HG03378 (cell line): ENCODE measurements around the gene DDX23.

ENCODE experiments used
- ATAC-seq: cut with Tn5 transposase; IDR thresholded peaks from one replicate; pipeline ENCODE4 v1.9.1; 2021; ENCODE audit warnings: mild to moderate bottlenecking, moderate library complexity; ENCODE audit not compliant: unreplicated experiment

DDX23 gene

DNA sequence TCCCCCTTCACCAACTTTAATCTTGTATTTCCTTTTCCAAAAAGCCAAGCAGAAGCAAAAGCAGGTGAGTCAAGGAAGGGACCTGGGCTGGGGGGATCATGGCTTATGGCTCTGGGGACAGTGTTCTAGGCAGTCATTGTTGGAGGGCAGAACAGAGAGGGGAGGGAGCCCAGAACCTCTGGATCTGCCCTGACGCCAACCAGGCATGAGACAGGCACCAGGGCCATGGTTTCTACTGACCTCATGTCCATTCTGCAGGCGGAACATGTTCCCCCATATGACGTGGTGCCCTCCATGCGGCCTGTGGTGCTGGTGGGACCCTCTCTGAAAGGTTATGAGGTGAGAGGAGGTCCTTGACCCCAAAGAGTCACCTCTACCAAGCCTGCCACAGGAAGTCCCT lies 27.1 kb downstream of the DDX23 start:
- no peak for ATAC-seq

DNA sequence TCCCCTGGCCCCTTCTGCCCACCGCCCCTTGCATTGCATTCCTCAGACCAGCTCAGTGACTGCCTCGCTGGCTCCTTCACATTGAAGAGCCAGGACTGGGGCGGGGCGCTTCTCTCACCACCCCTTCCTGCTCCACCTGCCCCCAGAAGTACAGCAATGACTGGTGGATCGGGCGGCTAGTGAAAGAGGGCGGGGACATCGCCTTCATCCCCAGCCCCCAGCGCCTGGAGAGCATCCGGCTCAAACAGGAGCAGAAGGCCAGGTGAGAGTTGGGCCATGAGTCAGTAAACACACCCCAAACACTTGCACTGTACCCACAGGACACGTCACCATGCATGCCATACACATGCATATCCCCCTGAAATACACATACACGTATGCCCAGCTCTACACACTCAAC lies 27.9 kb downstream of the DDX23 start:
- ATAC-seq, result no peak

DNA sequence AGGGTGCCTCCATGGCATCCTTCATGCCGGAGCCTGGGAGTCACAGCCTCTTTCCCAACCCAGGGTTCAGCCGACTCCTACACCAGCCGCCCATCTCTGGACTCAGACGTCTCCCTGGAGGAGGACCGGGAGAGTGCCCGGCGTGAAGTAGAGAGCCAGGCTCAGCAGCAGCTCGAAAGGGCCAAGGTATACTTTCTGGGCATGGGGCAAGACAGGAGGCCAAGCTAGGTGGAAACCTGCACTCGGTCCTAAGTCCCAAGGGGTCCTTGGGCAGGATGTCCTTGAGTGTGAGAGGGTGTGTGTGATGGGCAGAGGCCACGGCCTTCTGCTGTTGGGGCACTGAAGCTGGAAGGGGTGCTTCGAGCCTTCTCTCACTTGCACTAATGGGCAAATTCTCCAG lies 28.7 kb downstream of the DDX23 start:
- no peak for ATAC-seq

DNA sequence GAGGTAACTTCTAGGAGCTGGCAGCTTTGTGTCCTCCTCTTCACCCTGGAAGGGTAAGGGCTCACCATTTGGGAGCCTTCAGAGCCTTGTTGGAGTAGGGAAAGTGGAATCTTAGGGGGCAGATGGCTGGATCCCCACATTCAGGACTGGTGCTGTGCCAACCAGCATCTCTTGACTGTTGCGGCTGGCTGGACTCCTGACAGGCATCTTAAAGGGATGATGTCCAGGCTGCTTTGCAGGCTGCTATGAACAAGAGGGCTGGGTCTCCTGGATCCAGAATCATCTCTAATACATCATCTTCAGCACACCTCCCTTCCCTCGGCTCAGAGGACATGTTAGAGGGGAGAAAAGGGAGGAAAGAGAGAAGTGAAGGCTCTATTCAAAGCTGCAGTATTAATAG lies 29.3 kb downstream of the DDX23 start:
- ATAC-seq, result no peak

DNA sequence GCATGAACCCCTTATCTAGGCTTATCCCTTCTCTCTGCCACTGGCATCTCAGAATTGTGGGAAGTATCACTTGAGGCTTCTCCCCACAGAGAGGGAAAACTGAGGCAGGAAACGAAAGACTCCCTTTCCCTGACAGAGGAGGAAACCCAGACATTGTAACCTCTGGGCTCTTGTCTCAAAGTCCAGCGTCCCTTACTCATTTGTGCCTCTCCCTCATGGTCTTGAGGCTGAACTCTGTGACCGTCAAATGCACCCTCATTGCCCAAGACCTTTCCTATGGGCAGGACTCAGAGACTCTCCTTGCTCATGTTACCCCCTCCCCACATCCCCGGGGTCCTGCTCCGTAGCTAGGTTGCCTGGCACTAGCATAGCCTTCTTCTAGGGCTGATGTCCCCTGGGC lies 29.8 kb downstream of the DDX23 start:
- ATAC-seq, result no peak

DNA sequence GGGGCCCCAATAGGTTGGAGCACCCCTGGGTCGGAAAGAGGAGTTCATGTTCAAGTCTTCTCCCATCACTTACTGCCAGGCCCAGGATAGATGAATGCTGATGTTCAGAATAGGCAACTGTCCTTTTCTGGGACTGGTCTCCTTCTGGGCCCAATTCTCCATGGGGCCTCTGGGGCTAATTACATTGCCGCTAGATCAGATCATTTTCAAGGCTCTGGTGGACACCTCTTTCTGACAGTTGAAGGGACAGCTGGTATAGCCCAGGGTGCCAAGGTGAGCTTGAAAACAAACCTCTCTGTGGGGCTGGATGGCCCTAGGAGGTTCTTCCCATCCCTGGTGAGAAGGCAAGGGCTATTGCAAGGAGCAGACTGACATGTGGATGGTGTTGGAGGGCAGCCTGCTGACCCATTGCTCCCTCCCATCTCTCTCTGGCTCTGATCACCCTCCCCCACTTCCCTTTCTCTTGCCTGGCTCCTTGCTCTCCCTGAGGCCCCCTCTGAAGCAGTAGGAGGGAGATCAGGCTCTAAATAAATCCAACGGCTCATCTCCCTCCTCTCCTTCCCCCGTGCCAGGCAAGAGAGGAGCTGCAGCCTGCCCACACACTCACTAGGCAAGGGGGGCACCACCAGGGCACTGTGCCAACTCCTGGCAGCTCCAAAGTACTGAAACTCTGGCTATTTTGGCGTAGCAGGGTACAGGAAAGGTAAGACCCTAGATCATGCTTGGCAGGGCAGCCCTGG lies 31.8 kb downstream of the DDX23 start:
- ATAC-seq, result no peak

DNA sequence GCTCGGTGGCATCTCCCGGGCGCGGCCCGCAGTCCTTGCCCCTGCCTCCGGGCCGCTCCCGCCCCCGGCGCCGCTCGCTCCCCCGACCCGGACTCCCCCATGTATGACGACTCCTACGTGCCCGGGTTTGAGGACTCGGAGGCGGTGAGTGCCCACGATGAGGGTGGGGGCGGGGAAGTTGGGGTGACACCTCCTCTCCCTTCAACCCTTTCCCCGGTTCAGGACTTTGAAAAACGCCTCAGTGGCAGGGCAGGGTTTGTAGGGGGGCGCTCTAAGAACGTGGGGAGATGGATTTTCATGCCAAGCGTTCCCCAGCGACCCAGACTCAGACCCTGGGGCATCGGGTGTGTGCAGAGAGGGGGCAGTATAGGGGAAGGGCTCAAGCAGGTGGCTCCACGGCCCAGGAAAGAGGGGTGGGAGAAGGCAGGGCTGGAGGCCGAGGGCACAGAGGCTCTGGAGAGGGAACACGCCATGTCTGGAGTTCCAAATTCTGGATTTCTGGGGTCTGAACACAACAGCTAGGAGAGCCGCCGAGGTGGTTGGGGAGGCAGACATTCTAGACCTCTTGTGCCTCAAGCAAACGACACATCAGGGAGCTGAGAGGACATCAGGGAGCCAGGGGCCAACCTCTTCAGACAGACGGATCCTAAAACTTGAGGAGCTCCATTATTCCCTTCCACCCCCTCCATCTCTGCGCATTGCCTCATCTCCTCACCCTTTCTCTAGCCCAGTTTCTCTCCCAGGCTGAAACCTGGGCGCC lies 33.0 kb downstream of the DDX23 start:
- no peak for ATAC-seq

DNA sequence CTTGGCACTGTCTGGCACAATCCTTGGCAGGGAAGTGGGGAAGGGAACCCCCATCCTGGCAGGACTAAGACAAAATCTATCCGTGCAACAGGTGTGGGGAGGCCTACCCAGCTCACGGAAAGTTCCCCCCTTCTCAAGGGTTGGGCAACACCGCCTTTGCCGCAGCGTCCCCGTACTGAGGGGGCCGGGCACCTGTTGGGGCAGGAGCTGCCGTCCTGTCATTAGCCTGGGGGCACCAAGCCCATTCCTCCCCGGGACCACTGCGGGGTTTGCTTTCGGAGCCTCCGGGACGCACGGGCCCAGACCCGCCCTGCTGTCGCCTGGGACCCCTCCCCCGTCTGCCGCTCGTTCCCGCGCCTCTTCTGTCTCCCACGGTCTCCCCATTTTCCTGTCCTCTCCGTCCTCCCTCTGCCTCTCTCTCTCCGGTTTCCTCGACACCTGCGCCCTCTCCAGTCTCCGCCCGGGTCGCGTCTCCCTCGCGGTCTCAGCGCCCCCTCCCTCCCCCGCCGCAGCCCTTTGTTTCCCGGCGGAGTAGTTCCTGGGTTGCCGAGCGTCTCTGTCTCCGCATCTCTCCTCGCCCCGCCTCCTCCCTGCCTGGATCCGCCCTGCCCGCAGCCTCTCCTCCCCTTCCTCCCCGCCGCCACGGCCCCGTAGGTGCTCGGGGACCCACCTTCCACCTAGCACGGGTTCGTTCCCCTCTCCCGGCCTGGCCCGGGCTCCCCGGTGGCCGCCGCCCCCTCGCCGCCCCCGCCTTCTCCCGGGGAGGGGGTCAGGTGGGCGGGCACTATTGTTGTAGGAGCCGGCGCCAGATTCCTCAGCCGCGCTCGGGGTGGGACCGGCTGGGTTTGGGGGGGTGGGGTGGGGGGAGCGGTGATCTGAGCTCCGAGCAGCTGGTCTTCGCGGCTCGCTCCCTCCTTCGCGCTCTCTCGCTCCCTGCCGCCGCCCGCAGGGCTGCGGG lies 33.8 kb downstream of the DDX23 start, which contains the start of gene CACNB3:
Gene CACNB3 (plus strand): TSS at position 624 of the 958 bp plus-strand sequence. CDS start 434 bp downstream, outside the sequence.
- no peak for ATAC-seq

DNA sequence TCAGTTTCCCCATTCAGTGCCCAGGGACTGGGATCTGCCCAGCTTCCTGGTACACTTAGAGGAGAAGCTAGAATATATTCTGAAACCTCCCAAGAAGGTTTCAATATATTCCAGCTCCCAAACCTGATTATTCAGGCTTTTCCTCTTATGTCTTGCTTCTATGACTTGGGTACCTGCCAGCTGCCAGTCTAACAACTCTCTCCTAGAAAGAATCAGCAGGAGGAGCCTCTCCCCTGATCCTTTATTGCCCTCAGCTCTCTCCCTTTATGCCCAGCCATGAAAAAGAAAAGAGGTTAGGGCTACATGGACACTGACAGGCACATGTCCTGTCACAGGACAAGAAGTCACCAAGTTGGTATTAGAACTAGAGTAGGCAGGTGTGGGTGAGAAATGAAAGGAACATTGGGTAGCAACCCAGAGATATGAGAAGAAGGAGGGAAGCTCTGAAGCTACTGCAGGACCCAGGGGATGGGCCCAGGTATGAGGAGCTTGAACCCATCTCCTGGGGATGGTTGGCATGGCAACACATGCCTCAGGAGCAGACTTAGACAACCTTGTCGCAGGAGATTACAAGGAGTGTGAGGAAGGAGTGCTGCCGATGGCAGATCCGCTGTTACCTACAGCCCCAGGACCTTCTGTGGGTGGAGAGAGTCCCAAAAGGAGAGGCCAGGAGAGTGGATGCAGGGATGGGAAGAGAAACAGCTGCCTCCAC lies 35.7 kb downstream of the DDX23 start:
- ATAC-seq, result no peak

DNA sequence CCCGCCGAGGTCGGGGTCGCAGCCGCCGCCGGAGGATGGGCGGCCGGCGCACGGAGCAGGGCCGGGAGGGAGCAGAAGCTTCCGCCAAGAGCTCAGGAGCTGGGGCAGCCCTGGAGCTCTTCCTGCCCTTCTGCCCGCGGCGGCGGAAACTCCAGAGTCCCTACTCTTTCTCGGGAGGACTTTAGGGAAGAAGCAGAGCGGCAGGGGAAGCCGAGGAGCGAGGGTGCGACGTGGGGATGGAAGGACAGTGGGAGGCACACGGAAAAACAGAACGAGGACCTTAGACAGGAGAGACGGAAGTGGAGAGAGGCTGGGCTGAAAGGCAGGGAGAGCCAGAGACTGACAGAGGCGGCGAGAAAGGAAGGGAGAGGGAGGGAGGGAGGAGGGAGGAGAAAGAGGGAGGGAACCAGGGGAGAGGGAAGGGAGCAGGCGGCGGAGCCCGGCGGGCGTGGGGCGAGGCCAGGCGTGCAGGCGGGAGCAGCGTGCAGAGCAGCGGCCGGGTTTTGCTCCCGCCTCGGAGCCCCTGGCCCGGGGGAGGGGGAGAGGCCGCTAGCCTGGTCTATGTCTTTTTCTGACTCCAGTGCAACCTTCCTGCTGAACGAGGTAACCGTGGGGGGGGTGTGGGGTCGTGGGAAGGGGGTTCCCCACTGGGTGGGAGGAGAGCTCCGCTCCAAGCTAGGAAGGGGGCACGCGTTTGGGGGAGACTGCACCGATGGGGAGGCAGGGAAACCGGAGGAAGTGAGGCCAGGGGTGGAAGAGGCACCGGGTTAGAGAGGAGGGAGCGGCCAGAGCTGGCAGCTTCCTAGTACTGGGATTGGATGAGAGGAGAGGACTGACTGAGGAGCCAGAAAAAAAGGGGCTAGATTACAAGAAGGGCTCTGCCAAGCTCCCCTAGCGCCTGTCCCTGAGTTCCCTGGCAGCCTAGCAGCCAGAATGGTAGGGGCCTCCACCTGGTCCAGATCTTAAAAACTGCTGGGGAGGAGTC lies 36.5 kb downstream of the DDX23 start:
- ATAC-seq, result peak; percentile 13

DNA sequence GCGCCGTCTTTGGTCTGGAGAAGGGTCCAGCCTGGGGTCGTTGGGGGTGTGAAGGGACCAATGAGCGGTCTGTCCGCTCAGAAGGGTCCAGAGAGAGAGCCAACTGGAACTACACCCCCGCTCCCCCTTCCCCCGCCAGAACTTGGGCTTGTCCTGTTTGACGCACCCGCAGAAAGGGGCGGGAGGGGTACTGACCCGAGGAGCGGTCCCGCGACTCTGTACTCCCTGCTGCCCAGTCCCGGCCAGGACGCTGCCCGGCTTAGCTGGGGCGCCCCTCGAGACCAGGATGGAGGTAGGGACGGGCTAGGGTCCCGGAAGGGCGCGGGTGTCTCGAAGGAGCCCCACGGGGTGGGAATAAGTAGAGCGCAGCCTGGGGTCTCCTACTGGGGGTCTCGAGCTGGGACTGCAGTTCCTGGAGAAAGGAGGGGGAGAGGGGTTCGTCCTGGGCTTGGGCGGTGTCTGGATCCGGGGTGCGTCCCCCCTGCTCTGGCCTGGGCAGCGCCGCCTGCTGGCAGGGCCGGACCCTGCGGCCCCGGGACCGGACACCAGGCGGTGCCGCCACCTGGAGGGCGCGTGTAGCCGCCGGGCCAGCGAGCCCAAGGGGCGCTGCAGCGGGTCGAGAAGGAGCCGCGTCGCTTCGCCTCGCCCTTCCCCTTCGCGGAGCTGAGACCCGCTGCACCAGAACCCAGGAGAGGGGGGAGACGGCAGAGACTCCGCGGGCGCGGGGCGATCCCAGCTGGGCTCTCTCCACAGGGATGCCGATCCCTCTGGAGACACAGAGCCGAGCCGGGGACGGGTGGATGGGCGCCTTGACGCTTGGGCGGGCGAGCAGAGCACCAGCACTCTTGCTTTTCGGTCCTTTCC lies 37.5 kb downstream of the DDX23 start:
- ATAC-seq, result peak; percentile 54

DNA sequence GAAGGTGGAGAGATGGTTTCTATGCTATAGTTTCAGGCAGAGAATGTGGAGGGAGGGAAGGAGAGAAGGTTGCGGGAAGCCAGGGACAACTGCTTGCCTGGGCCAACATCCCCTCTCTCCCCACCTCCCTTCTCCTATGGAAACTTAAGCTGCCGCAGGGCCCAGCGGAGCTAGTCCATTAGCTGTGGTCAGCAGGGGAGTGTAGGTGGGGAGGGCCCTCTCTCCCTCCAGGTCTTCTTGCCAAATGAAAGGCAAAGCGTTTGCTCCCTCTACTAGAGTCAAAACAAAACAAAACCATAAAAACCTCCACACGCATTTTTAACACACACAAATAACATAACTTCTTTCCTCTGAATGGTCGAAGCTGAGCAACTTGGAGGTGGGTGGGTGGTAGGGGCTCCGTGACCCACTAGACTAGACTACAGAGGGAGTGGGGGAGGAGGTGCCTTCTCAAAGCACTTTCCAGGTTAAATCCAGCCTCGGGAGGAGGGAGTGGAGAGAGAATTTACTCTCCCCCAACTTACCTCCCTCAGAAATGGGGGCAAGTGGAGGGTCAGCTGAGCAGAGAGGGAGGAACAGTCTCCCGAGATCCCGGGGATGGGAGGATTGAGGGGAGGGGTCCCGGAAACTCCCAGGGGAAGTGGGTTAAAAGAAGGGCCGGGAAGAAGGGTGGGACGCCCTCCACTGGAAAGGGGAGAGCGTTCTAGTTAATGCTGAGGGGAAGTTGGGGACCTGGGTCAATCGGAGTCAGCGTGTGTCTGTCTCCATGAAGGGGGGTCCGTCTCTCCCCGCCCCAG lies 38.3 kb downstream of the DDX23 start:
- ATAC-seq, result no peak

DNA sequence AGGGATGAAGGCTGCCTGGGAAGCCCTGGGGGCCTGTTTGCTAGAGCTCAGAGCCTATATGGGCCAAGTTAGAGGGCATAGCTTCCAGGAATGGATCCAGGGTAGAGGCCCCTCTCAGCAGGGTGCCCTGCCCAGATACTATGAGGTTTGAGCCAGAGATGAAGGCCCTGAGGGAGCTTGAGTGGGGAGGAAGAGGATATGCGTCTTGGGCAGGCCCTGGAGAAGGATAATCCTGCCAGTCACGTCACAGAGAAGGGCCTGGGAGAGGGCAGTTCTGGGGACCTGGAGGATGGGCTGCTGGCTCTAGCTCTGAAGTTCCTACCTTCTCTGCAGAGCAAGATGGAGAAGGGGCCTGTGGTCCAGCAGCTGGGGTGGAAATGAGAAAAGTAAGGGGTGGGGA lies 39.6 kb downstream of the DDX23 start:
- no peak for ATAC-seq

DNA sequence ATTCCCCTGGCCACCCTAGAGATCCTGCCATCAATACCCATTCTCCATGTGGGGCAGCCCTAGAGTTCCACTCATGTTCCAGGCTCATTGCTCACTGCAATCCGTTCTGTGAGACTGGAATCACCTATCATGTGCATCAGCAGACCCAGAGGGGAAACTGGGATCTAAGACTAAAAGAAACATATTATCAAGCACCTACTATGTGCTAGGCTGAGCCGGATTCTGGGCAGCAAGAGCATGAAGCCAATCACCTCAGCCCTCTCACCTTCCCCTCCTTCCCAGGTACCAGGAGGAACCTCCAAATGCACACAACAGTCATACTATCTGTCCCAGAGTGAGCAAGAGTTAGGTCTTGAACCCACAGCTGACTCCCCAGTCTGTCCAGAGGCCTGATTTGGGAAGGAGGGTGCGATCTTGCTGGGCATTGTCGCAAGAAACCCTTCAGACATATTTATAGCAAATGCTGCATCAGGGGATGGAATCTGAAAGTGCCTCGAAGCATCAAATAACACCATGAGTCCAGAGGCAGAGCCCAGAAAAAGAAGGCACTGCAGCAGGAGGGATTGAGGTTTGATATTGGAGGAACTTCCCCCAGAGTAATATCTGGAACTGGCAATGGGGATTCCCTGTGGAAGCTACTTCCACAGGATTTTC lies 40.4 kb downstream of the DDX23 start:
- ATAC-seq, result no peak

DNA sequence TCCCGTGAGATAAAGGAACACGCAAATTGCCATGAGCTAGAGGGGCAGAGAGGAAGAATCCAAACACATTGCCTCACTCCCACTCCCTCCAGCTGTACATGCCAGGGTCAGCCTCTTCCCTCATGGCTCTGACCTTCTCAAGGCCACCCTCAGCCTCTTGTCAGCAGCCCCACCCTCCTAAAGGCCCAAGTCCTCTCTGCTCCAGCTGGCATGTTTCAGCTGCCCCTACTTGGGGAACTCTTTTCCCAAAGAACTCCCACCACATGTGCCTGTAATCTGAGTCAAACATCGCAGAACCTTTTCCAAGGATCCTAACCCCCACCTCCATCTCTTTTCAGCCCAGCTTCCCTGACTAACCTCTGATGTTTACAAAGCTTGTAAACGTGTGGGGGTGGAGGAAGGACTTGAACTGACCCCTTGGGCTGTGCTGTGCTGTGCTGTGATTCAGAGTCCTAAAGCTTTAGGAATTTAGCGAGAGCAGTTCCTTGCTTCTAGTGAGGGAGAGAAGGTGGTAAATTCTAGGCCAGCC lies 41.0 kb downstream of the DDX23 start:
- ATAC-seq, result no peak

DNA sequence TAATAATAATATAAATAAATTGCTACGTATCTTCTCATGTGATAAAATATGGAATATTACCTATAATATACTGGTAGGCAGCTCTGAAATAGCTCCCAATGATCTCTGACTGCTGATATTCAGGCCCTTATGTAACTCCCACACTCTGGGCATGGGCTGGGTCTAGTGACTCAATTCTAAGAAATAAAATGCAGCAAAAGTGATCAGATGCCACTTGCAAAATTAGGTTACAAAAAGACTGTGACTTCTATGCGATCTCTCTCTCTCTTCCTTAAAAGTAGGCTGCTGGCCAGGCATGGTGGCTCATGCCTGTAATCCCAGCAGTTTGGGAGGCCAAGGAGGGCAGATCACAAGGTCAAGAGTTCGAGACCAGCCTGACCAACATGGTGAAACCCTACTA lies 44.0 kb downstream of the DDX23 start:
- no peak for ATAC-seq

DNA sequence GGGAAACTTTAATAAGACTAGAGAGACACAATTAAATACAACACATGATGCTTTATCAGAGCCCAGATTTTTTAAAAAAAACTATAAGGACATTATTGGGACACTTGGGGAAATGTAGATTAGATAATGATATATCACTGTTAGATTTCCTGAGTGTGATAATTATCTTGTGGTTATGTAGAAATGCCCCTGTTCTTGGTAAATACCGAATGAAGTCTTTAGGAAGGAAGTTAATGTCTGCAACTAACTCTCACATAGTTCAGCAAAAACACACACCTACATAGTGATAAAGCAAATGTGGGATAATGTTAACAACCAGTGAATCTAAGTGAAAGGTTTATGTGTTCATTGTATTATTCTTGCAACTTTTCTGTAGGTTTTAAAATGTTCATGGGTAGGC lies 48.3 kb downstream of the DDX23 start:
- ATAC-seq, result no peak
